ENCODE data around the gene TMEM86A.
A peak's percentile ranks its signal among the peaks of the same experiment; 100 is the strongest.

The TMEM86A gene

GRCh38 chr11:18699269-18699596, 654 bp downstream of the TMEM86A start:
- no peaks in the 10 kb centered on the region for H3K79me1 ChIP-seq (replicated peaks; ENCODE audit: low read length, poor library complexity, severe bottlenecking)
- H3K18ac ChIP-seq (ENCODE audit: low read depth in 1 of 2, low read length in 2 of 2), result no peak overlapping the region
- H4K91ac ChIP-seq (ENCODE audit: low read length), result no peak overlapping the region
- peaks cover 24% of the 10 kb centered on the region for H3K4me1 ChIP-seq (ENCODE audit: control insufficient read depth, insufficient read depth, low read depth, low read length)
- H2BK12ac ChIP-seq (ENCODE audit: low read length in 2 of 2), result no peak overlapping the region
- H3K4me2 ChIP-seq (ENCODE audit: low read length, poor library complexity, severe bottlenecking), result peak overlapping the region; percentile 90
- H3K4ac ChIP-seq (ENCODE audit: low read depth in 1 of 2, low read length in 2 of 2), result no peak overlapping the region
- no peak for DNase-seq
- no peak overlapping the region for H2AK5ac ChIP-seq (ENCODE audit: low read length, severe bottlenecking)
- peaks cover 10 to 25% of the 10 kb centered on the region in 2 experiments for H3K27me3 ChIP-seq (ENCODE audit: control insufficient read depth in 1 of 2, insufficient read depth in 1 of 2, low read length in 2 of 2)
- no peak overlapping the region for H2BK15ac ChIP-seq (ENCODE audit: low read depth, poor library complexity, severe bottlenecking)
- H3K9me3 ChIP-seq (ENCODE audit: control insufficient read depth, low read length), result no peaks in the 10 kb centered on the region
- no peak overlapping the region for H3K14ac ChIP-seq (ENCODE audit: low read length in 2 of 2)
- WGBS, result 11% methylated on average over 8 of the region's 9 CpGs
- H3K36me3 ChIP-seq (ENCODE audit: control insufficient read depth in 1 of 2, insufficient read depth in 2 of 2, low read depth in 1 of 2, low read length in 2 of 2), result peaks cover 0 to 14% of the 10 kb centered on the region in 2 experiments
- H3K4me3 ChIP-seq (ENCODE audit: insufficient read depth in 1 of 2, low read depth in 1 of 2, low read length in 2 of 2), result peak overlapping the region; percentile 72 to 92
- H3K9ac ChIP-seq (ENCODE audit: low read length), result peak overlapping the region; percentile 62
- no peak overlapping the region for H4K8ac ChIP-seq (ENCODE audit: low read length)
- H3K23ac ChIP-seq (ENCODE audit: low read length in 2 of 2), result no peak overlapping the region
- peak overlapping the region; percentile 94 for H2AFZ ChIP-seq (ENCODE audit: low read depth, low read length)
- H2BK120ac ChIP-seq (ENCODE audit: low read depth, low read length), result no peak overlapping the region
- no peak overlapping the region for H2BK5ac ChIP-seq (ENCODE audit: low read depth, low read length, poor library complexity, severe bottlenecking)
- H3K27ac ChIP-seq (ENCODE audit: low read length, poor library complexity, severe bottlenecking), result no peak overlapping the region

GRCh38 chr11:18699848-18700261, 1.3 kb downstream of the TMEM86A start:
- no peak overlapping the region for H2AFZ ChIP-seq (ENCODE audit: low read depth, low read length)
- no peak overlapping the region for H3K14ac ChIP-seq (ENCODE audit: low read length in 2 of 2)
- H3K4me1 ChIP-seq (ENCODE audit: control insufficient read depth, insufficient read depth, low read depth, low read length), result peaks cover 24% of the 10 kb centered on the region
- no peak overlapping the region for H3K23ac ChIP-seq (ENCODE audit: low read length in 2 of 2)
- no peak overlapping the region for H3K18ac ChIP-seq (ENCODE audit: low read depth in 1 of 2, low read length in 2 of 2)
- H3K79me1 ChIP-seq (replicated peaks; ENCODE audit: low read length, poor library complexity, severe bottlenecking), result no peaks in the 10 kb centered on the region
- peaks cover 0 to 14% of the 10 kb centered on the region in 2 experiments for H3K36me3 ChIP-seq (ENCODE audit: control insufficient read depth in 1 of 2, insufficient read depth in 2 of 2, low read depth in 1 of 2, low read length in 2 of 2)
- H3K4ac ChIP-seq (ENCODE audit: low read depth in 1 of 2, low read length in 2 of 2), result no peak overlapping the region
- no peak for DNase-seq
- no peak overlapping the region for H3K4me3 ChIP-seq (ENCODE audit: insufficient read depth in 1 of 2, low read depth in 1 of 2, low read length in 2 of 2)
- H3K27me3 ChIP-seq (ENCODE audit: control insufficient read depth in 1 of 2, insufficient read depth in 1 of 2, low read length in 2 of 2), result peaks cover 11 to 25% of the 10 kb centered on the region in 2 experiments
- H3K4me2 ChIP-seq (ENCODE audit: low read length, poor library complexity, severe bottlenecking), result no peak overlapping the region
- no peak overlapping the region for H3K9ac ChIP-seq (ENCODE audit: low read length)
- H4K91ac ChIP-seq (ENCODE audit: low read length), result no peak overlapping the region
- H4K8ac ChIP-seq (ENCODE audit: low read length), result no peak overlapping the region
- H2BK120ac ChIP-seq (ENCODE audit: low read depth, low read length), result no peak overlapping the region
- H2AK5ac ChIP-seq (ENCODE audit: low read length, severe bottlenecking), result no peak overlapping the region
- no peak overlapping the region for H3K27ac ChIP-seq (ENCODE audit: low read length, poor library complexity, severe bottlenecking)
- no peaks in the 10 kb centered on the region for H3K9me3 ChIP-seq (ENCODE audit: control insufficient read depth, low read length)
- 91% methylated on average over 3 of the region's 3 CpGs for WGBS
- no peak overlapping the region for H2BK12ac ChIP-seq (ENCODE audit: low read length in 2 of 2)
- H2BK15ac ChIP-seq (ENCODE audit: low read depth, poor library complexity, severe bottlenecking), result no peak overlapping the region
- H2BK5ac ChIP-seq (ENCODE audit: low read depth, low read length, poor library complexity, severe bottlenecking), result no peak overlapping the region

- Histone ChIP-seq H3K23ac (ENCODE audit: low read length in 2 of 2) (no peak overlapping the region), H3K14ac (ENCODE audit: low read length in 2 of 2) (no peak overlapping the region), H4K91ac (ENCODE audit: low read length) (no peak overlapping the region), H4K8ac (ENCODE audit: low read length) (no peak overlapping the region), H2AFZ (ENCODE audit: low read depth, low read length) (no peak overlapping the region), H2BK12ac (ENCODE audit: low read length in 2 of 2) (no peak overlapping the region), H3K36me3 (ENCODE audit: control insufficient read depth in 1 of 2, insufficient read depth in 2 of 2, low read depth in 1 of 2, low read length in 2 of 2) (peaks cover 0 to 14% of the 10 kb centered on the region in 2 experiments), H3K4me2 (ENCODE audit: low read length, poor library complexity, severe bottlenecking) (no peak overlapping the region), H3K79me1 (replicated peaks; ENCODE audit: low read length, poor library complexity, severe bottlenecking) (no peaks in the 10 kb centered on the region), H3K4ac (ENCODE audit: low read depth in 1 of 2, low read length in 2 of 2) (no peak overlapping the region), H3K4me3 (ENCODE audit: insufficient read depth in 1 of 2, low read depth in 1 of 2, low read length in 2 of 2) (no peak overlapping the region), H3K18ac (ENCODE audit: low read depth in 1 of 2, low read length in 2 of 2) (no peak overlapping the region), H2AK5ac (ENCODE audit: low read length, severe bottlenecking) (no peak overlapping the region), H3K9me3 (ENCODE audit: control insufficient read depth, low read length) (no peaks in the 10 kb centered on the region), H3K9ac (ENCODE audit: low read length) (no peak overlapping the region), H2BK120ac (ENCODE audit: low read depth, low read length) (no peak overlapping the region), H2BK15ac (ENCODE audit: low read depth, poor library complexity, severe bottlenecking) (no peak overlapping the region), H3K27me3 (ENCODE audit: control insufficient read depth in 1 of 2, insufficient read depth in 1 of 2, low read length in 2 of 2) (peaks cover 16 to 25% of the 10 kb centered on the region in 2 experiments), H3K4me1 (ENCODE audit: control insufficient read depth, insufficient read depth, low read depth, low read length) (peaks cover 24% of the 10 kb centered on the region), H3K27ac (ENCODE audit: low read length, poor library complexity, severe bottlenecking) (no peak overlapping the region), H2BK5ac (ENCODE audit: low read depth, low read length, poor library complexity, severe bottlenecking) (no peak overlapping the region)
- 78% methylated on average over 1 of the region's 1 CpG for WGBS
- DNase-seq, result peak; percentile 37
Observed at GRCh38 chr11:18700375-18700774, 1.8 kb downstream of the TMEM86A start.

GRCh38 chr11:18700872-18701271, 2.3 kb downstream of the TMEM86A start:
- H3K27me3 ChIP-seq (ENCODE audit: control insufficient read depth in 1 of 2, insufficient read depth in 1 of 2, low read length in 2 of 2), result peaks cover 21 to 25% of the 10 kb centered on the region in 2 experiments
- WGBS, result 90% methylated on average over 7 of the region's 7 CpGs

More at GRCh38 chr11:18700872-18701271, 2.3 kb downstream of the TMEM86A start:
- no peak for DNase-seq
- Histone ChIP-seq H3K18ac (ENCODE audit: low read depth in 1 of 2, low read length in 2 of 2) (no peak overlapping the region), H3K36me3 (ENCODE audit: control insufficient read depth in 1 of 2, insufficient read depth in 2 of 2, low read depth in 1 of 2, low read length in 2 of 2) (peaks cover 0 to 14% of the 10 kb centered on the region in 2 experiments), H2BK5ac (ENCODE audit: low read depth, low read length, poor library complexity, severe bottlenecking) (no peak overlapping the region), H2BK120ac (ENCODE audit: low read depth, low read length) (no peak overlapping the region), H3K4me2 (ENCODE audit: low read length, poor library complexity, severe bottlenecking) (no peak overlapping the region), H4K91ac (ENCODE audit: low read length) (no peak overlapping the region), H3K9me3 (ENCODE audit: control insufficient read depth, low read length) (no peaks in the 10 kb centered on the region), H3K4ac (ENCODE audit: low read depth in 1 of 2, low read length in 2 of 2) (no peak overlapping the region), H2AFZ (ENCODE audit: low read depth, low read length) (no peak overlapping the region), H3K14ac (ENCODE audit: low read length in 2 of 2) (no peak overlapping the region), H3K23ac (ENCODE audit: low read length in 2 of 2) (no peak overlapping the region), H3K27ac (ENCODE audit: low read length, poor library complexity, severe bottlenecking) (no peak overlapping the region), H3K4me3 (ENCODE audit: insufficient read depth in 1 of 2, low read depth in 1 of 2, low read length in 2 of 2) (no peak overlapping the region), H2BK12ac (ENCODE audit: low read length in 2 of 2) (no peak overlapping the region), H2BK15ac (ENCODE audit: low read depth, poor library complexity, severe bottlenecking) (no peak overlapping the region), H4K8ac (ENCODE audit: low read length) (no peak overlapping the region), H2AK5ac (ENCODE audit: low read length, severe bottlenecking) (no peak overlapping the region), H3K79me1 (replicated peaks; ENCODE audit: low read length, poor library complexity, severe bottlenecking) (no peaks in the 10 kb centered on the region), H3K9ac (ENCODE audit: low read length) (no peak overlapping the region), H3K4me1 (ENCODE audit: control insufficient read depth, insufficient read depth, low read depth, low read length) (peaks cover 24% of the 10 kb centered on the region)
